Activated CD4-positive, alpha-beta T cell treated with anti-CD3 and anti-CD28 coated beads for 48 hours (primary cell): ENCODE results near the gene DPYD.

Experiments used
- DNase-seq: peaks from one replicate; pipeline ENCODE4 v3.0.0-alpha.2; 2020

The DPYD gene

DNA sequence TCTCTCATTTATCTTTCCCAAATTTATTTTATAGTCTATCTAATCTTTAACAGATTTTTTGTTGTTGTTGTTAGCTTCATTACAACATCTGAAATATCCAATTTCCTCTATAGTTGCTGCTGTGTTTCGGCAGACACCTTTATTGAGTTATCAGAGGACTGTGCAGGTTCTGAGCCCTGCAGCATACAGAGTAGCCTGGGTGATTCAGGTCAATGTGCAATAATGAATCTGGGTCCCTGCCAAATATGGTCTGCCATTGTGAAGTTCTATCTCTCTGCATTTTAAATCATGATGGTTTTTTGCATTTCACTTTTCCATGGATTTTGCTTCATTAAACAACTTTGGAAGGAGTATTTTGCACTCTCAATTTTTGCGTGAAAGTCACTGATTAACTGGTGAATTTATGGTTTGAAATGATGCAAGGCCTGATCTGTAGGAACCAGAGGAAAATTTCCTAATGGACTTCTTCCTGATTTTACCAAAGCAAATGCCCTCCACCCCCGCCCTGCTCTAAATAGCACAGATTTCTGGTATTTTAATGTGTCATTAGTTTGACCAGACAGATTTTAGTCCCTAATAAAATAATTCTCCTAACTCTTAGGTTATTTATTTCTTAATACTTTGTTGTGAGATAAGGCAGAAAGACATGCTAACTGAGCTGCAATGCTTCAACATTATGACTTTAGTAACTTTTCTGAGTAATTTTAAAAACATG, 797.0 kb downstream of the DPYD start:
- no peak for DNase-seq

DNA sequence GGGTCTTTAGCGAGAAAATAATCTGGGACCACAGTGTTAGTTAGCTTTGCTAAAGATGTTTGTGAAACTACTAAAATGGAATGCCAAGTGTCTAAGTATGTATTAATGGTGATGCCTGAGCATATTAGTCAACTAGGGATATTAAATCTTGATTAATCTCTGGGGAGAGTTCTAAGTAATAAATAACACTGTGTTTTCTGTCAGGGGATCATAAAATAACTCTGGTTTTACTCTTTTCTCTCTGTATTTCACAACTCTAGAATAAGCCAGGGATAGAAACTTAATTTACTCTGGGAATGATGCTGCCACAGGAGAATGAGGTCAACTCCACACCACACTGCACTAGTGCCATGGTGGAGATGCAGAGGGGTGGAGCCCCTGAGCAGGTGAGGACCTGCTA, 800.0 kb downstream of the DPYD start:
- no peak for DNase-seq

GRCh38 chr1:97119260-97120158, 801.3 kb downstream of the DPYD start:
- no peak for DNase-seq

GRCh38 chr1:97114842-97115241, 806.0 kb downstream of the DPYD start:
- DNase-seq = no peak

GRCh38 chr1:97112442-97112841, 808.4 kb downstream of the DPYD start:
- no peak for DNase-seq

GRCh38 chr1:97108179-97108578, 812.7 kb downstream of the DPYD start:
- DNase-seq = no peak

- DNase-seq = no peak
Observed at GRCh38 chr1:97105531-97105930, 815.3 kb downstream of the DPYD start.

DNA sequence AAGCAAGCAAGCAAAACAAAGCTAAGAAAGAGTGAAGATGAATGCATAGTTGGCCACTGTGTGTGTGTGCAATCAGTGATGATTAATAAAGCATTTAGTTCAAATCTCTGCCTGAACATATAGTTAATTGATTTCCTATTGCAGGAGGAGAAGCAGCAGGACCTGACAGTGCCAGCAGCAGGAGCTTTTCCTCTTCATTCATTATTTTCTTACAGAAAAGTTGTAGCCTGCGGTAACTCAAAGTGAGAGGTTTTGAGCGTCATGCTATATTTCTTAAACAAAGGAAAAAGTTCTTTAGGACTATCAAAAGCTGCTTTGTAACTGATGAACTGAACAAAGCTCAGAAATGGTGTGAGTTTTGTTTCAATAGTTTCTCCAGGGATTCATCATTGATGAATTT, 819.3 kb downstream of the DPYD start:
- DNase-seq = no peak

DNA sequence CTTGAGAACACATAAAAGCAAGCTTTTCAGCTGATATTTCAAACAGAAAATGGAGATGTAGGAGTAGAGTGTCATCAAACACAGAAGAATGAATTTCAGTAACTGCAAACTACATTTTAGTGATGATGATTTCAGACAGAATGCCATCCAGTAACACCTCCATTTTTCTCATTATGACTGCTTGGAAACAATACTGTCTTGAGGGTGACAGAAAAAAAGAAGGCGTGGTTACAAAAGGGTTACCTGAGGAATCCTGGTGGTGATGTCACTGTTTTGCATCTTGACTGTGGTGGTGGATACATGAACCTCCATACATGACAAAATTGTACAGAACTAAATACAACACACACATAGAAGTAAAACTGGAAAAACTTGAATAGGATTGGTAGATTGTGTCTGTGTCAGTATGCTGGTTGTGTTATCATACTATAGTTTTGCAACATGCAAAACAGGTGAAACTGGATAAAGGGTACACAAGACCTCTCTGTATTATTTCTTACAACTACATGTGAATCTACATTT, 823.4 kb downstream of the DPYD start:
- no peak for DNase-seq

DNA sequence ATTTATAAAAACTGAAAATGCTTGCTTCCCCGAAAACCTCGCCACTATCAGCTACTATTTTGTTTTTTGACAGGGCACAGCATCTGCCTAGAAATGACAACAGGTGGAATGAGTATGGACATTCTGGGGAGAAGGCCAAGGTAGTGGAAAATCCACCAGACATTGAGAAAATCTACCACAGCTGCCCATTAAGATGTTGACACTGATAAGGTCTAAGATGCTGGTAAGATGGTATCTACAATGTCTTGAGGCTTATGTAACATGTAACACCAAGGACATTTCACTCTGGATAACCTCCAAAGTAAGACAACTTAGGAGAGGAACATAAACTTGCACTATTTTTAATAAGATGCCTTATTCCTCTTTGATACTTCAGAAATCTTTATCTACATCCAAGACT, 825.1 kb downstream of the DPYD start:
- DNase-seq = no peak

- no peak for DNase-seq
Observed at GRCh38 chr1:97094247-97094972, 826.4 kb downstream of the DPYD start.

DNA sequence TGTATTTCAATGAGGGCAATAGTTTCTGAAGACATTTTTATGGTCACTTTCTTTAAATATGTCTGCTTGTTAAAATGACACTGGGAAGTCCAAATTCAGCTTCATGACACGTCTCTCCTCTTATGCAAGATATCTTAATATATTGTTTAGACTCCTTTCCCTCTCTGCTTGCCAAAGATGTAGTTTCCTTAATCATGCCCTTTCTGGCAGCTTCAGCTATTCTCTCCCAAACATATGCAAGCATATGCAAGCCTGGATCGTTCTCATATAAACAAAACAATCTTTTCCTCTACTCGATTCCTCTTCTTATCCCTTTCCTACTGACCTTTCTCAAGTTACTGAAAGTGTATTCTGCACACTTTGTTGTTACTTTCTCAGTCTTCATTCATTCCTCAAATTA, 827.1 kb downstream of the DPYD start:
- DNase-seq = no peak

DNA sequence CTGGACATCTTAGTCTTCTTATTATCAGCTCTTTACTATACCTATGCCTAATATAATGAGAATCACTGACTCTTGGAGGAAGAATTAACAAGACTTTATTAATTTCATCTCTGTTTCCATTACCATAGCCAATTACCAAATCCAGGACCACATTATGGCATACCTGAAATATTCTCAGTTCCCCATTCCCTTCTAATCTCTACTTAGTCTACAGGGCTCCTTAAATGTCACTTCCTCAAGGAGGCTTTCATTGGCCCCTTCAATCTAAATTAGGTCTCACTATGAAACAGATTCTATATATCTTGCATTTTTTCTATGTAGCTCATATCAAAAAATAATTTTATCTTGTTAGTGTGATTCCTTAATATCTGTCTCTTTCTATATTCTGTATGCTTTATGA, 828.0 kb downstream of the DPYD start:
- DNase-seq = no peak

- no peak for DNase-seq
Observed at GRCh38 chr1:97091679-97092078, 829.2 kb downstream of the DPYD start.

DNA sequence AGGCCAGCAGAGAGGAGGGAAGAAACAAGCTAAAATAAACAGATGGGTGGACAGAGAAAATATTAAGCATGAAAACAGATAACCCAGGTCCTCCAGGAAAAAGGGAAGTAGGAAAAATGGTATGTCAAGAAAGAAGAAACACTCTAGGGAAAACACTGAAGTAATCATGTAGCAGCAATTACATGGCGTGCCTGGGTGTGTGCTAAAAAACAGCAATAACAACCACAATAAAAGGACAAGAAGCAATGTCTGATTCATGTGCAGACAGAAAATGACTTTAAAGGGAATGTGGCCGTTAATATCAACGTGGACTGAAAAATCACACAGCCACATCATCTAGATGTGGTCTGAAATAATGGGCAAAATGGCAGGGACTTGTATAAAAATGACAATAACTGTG, 829.6 kb downstream of the DPYD start:
- DNase-seq = no peak

DNA sequence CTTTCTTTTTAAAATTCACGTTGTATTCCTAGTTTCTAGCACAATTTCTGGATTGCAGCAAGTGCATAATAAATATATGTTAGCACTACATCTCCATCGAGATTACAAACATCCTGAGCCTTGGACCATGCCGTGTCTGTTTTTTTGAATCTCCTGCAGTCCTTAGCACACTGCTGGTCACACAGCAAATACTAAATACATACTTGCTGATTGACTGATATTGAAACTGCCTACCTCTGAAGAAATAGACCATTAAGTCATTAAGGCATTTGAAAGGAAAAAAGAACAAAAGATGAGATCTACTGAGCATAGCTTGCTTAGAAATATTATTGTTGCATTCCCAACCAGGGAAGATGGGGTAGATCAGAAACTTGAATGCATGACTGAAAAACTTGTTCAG, 830.1 kb downstream of the DPYD start:
- no peak for DNase-seq

DNA sequence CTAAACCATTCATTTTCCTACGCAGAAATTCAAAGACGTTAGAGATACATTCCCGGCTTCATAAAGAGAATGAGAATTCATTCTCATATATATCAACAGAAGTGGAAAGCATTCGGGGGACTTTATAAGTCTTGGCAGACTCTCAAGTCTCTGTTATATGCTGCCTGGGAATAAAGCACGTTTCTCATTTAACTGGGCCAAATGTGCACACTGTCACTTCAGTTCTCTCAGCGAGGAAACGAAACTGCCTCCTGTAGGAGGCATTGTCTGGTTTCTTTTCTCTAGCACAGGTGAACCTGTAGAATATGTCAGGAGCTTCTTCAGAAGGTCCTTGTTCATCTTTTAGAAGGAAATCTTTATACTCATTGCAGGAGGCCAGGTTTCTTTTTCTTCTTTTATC, 831.7 kb downstream of the DPYD start:
- no peak for DNase-seq

DNA sequence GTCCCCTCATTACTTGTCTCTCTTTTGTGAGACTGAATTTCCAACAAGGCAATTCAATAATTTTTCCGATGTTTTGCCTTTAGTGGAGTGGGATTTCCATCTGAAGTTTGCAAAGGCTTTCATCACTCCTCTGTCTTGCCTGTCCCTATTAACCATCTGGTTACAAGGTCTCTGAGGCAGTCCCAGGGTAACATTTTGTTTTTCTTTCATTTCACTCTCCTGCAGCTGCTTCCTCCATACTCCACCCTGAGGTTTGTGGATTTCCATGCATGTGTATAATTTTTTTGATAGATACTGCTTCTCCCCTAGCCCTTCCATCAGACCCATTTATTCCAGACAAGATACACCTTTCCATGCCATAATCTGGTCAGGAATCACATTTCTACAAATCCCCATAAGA, 832.4 kb downstream of the DPYD start:
- no peak for DNase-seq

DNA sequence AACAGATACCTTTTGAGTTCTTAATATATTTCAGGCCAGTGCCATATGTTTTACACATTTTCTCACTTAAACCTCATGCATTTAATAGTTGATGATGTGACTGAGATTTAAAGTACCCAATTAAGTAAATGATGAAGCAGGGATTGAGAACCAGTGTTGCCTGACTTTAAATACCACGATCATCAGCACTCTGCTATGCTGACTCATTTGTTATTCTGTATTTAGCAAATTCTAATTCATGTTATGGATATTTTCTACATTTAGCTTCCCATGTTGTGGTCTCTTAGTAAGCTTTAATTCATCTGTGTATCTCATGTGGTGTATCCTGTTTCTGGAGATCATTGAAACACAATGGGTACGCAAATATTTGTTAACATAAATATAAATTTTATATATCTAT, 836.3 kb downstream of the DPYD start:
- DNase-seq = no peak

DNA sequence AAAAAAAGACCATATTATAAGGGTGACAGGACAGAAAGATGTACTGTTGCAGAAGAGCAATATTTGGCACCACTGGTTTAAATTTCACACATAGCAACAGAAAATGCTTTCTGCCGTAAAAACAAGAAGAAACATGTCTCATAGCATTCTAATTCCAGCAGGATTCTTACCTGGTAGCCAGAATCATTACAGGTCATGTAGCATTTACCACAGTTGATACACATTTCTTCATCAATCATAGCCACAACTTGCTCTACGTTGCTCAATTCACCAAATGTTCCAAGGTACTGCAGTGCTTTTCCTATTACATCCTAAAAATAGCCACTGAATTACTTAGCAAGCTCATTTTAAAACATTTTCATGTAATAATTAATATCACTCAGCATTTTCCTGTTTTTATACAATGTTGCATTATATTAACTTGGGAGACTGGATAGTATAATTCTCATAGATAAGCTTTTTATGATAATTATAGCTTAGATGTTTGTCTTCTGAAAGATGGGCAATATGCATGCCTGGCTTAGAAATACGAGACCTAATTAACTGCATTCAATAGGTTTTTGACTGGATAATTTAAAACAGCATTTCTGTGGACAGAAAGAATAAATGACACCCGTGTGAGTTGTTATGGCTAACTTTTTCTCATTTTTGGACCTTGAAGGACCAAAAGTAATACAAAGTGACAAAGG, 838.5 kb downstream of the DPYD start:
- no peak for DNase-seq

- DNase-seq = no peak
Observed at GRCh38 chr1:97078872-97079271, 842.0 kb downstream of the DPYD start.

DNA sequence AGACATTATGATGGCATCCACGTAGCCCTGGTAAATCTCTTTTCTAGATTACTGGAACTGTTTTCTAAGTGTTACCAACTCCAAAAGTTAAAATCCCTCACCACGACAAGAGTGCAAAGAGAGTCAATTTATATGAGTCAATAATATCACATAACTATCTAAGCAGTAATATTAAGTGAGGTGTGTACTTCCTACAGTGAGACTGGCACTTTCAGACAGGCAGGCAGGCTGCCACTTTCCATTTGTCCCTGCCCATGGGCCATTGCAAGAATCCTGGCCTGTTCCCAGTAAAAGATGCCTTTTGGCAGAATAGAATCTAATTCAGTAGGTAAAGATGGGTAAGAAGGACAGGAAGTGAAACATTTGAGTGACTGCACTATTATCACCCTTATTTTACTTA, 843.6 kb downstream of the DPYD start:
- DNase-seq = no peak

- DNase-seq = no peak
Observed at GRCh38 chr1:97074771-97075170, 846.1 kb downstream of the DPYD start.
